GM06990 (cell line): Measurements from ENCODE around the gene DGKD.

Source experiments
- DNase-seq: peaks from one replicate; pipeline ENCODE4 v3.0.0-alpha.2; 2011; ENCODE audit not compliant: insufficient read length; ENCODE audit errors: extremely low read depth
- H3K27me3 ChIP-seq: replicated peaks from 2 replicates; pipeline ENCODE4 v1.6.0; 2011; ENCODE audit warnings: low read length; ENCODE audit not compliant: control insufficient read depth, insufficient read depth
- H3K36me3 ChIP-seq: 2 replicates; pipeline ENCODE4 v1.5.1; 2011; ENCODE audit warnings: low read length; ENCODE audit not compliant: control insufficient read depth, insufficient read depth
- H3K4me3 ChIP-seq: replicated peaks from 2 replicates; pipeline ENCODE4 v1.5.1; 2011; ENCODE audit warnings: low read depth, mild to moderate bottlenecking, control low read depth, low read length
- TF ChIP-seq, protein P1 (sequence below): IDR thresholded peaks from 2 replicates; pipeline ENCODE4 v1.5.1; 2011; ENCODE audit warnings: low read length, control low read depth, mild to moderate bottlenecking, inconsistent platforms; ENCODE audit not compliant: insufficient read depth, poor library complexity, severe bottlenecking

DGKD gene

GRCh38 chr2:233486357-233486756, 132.1 kb downstream of the DGKD start:
- Histone ChIP-seq H3K27me3 (no peaks in the 10 kb centered on the region), H3K4me3 (no peak overlapping the region), H3K36me3 (peaks cover 9% of the 10 kb centered on the region)
- TF ChIP-seq, protein P1, sequence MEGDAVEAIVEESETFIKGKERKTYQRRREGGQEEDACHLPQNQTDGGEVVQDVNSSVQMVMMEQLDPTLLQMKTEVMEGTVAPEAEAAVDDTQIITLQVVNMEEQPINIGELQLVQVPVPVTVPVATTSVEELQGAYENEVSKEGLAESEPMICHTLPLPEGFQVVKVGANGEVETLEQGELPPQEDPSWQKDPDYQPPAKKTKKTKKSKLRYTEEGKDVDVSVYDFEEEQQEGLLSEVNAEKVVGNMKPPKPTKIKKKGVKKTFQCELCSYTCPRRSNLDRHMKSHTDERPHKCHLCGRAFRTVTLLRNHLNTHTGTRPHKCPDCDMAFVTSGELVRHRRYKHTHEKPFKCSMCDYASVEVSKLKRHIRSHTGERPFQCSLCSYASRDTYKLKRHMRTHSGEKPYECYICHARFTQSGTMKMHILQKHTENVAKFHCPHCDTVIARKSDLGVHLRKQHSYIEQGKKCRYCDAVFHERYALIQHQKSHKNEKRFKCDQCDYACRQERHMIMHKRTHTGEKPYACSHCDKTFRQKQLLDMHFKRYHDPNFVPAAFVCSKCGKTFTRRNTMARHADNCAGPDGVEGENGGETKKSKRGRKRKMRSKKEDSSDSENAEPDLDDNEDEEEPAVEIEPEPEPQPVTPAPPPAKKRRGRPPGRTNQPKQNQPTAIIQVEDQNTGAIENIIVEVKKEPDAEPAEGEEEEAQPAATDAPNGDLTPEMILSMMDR, result no peak
- no peak for DNase-seq

- Histone ChIP-seq H3K36me3 (peaks cover 10% of the 10 kb centered on the region), H3K4me3 (no peak overlapping the region), H3K27me3 (no peaks in the 10 kb centered on the region)
- no peak for DNase-seq
- TF ChIP-seq, protein P1, result no peak
These were observed 132.7 kb downstream of the DGKD start for GRCh38 chr2:233486778-233487552.

DNA sequence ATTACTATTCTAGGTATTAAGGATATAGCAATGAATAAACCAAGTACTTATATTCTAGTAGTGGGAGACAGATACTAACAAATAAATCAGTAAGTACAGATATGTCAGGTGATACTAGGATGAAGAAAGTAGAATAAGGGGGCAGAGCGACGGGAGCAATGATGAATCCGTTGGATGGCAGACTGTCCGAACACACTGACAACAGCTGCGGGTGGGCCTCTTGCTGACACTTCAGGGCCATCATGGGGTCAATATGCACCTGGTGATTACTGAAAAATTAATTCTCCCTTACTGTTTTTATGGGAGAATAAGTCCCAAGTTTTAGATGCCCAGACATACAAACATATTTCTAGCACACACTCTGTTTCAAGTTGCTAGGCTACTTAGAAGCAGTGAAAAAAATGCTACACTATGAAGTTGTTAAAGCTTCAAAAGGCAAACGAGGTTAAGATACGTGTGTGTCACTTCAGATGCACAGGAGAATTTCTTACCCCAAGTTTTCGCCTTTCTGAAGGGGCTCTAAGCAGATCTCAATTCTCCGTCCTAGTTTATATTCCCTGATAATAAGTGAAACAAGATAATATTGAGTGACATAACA, 133.6 kb downstream of the DGKD start:
- no peak for DNase-seq
- H3K27me3 ChIP-seq, result no peaks in the 10 kb centered on the region
- TF ChIP-seq, protein P1, result no peak
- H3K36me3 ChIP-seq, result peaks cover 10% of the 10 kb centered on the region
- no peak overlapping the region for H3K4me3 ChIP-seq

DNA sequence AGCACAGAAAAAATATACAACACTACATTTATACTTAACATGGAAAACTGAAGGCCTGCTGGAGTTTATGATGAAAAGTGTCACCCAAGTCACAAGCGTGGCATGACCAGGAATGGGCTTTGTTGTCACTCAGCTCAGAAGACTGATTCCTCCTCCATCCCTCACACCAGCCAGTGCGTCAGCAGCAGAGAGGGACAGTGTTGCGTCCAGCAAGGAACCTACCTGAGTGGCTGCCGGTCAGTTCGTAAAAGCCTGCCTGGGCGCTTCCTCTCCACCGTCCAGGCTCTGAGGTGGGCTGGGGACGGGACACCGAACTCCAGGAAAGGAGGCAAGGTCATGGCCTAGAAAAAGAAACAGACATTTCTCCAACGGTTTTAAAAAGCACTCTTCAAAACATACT, 134.8 kb downstream of the DGKD start:
- TF ChIP-seq, protein P1, result no peak
- H3K36me3 ChIP-seq, result peaks cover 10% of the 10 kb centered on the region
- H3K4me3 ChIP-seq, result no peak overlapping the region
- no peak for DNase-seq
- H3K27me3 ChIP-seq, result no peaks in the 10 kb centered on the region

DNA sequence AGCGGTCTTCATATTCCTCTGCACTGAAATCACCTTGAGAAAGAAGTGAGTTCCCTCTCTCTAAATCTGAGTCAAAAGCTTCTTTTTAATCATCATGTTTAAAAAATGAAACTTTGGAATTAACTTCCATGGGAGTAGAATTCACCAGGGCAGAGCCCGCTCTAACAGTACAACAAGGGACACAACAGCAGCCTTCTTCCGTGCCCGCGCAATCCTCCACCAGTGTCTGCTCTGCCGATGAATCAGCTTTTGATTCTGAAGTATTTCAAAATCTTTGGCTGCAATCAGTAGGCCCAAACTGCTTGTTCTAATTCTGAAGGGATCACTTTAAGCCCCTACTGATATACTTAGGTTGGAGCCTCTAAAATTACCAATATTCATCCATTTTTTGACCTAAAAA, 135.4 kb downstream of the DGKD start:
- Histone ChIP-seq H3K4me3 (no peak overlapping the region), H3K27me3 (no peaks in the 10 kb centered on the region), H3K36me3 (peaks cover 10% of the 10 kb centered on the region)
- TF ChIP-seq, protein P1, result no peak
- DNase-seq, result no peak

- Histone ChIP-seq H3K36me3 (peaks cover 10% of the 10 kb centered on the region), H3K27me3 (no peaks in the 10 kb centered on the region), H3K4me3 (no peak overlapping the region)
- TF ChIP-seq, protein P1, result no peak
- no peak for DNase-seq
These were observed 136.5 kb downstream of the DGKD start for GRCh38 chr2:233490831-233491230.
